AG09319 (cell line): Measurements from ENCODE around the gene EPB41L2.

ENCODE experiments used
- DNase-seq: peaks from one replicate; pipeline ENCODE4 v3.0.0-alpha.2; 2010; ENCODE audit warnings: low read depth; ENCODE audit errors: extremely low read depth
- TF ChIP-seq, protein P1 (sequence below): IDR thresholded peaks from 2 replicates; pipeline ENCODE4 v1.5.1; 2011; ENCODE audit warnings: low read depth, mild to moderate bottlenecking, inconsistent platforms, low read length, moderate library complexity

Gene EPB41L2

DNA sequence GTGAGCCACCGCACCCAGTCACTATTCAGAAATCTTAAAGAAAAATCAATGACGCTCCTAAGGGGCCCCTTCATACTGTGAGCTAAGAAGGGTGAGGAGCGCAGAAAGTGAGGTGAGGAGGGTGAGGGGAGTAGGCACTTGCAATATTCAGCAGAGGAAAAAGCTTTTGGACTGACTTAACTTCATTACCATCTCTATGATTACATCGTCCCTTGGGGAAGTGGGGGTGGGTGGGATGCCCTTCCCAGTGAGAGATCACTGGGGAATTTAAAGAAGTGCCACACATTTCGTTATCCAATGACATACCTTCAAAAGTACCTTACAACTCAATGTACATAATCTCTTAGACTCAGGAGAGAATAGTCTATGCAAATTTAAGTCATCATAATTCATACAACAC is 189.3 kb downstream of the EPB41L2 start:
- no peak for DNase-seq
- TF ChIP-seq, protein P1, sequence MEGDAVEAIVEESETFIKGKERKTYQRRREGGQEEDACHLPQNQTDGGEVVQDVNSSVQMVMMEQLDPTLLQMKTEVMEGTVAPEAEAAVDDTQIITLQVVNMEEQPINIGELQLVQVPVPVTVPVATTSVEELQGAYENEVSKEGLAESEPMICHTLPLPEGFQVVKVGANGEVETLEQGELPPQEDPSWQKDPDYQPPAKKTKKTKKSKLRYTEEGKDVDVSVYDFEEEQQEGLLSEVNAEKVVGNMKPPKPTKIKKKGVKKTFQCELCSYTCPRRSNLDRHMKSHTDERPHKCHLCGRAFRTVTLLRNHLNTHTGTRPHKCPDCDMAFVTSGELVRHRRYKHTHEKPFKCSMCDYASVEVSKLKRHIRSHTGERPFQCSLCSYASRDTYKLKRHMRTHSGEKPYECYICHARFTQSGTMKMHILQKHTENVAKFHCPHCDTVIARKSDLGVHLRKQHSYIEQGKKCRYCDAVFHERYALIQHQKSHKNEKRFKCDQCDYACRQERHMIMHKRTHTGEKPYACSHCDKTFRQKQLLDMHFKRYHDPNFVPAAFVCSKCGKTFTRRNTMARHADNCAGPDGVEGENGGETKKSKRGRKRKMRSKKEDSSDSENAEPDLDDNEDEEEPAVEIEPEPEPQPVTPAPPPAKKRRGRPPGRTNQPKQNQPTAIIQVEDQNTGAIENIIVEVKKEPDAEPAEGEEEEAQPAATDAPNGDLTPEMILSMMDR, result no peak

DNA sequence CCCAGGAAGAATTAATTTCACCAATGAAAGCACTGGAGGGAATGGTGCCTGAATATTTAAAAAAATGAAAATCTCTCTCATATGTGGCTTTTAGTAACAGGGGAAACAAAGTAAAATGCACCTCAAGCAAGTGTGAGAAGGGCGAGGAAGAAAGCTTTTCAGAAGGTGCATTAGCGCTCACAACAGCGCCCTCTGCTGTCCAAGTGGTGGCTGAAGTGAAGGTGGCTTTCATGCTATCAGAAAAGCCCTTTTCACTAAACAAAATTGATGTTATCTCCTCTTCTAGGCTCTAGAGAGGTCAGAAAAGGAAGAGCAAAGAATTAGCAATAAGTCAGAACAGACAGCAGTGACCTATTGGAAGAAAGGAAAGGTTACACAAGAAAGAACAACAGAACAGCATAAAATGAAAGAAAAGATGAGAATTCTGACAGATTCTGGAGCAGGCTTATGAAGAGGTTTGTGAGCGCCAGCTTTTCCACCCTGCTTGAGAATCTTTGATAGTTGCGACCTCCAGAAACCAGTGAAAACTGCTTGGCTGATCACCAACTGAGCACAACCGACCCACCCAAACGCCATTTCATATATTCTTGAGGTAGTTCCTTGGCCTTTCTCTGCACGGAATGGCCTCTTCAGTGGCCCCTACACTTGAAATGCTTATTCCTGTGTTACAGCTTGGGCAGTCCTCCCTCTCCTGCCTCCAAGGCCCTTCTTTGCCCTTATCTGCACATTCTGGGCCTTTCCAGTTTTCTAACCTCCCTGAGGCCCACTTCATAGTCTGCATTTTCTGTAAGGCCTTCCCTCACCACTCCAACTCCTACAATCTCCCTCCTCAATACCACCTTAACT is 190.6 kb downstream of the EPB41L2 start:
- peak; percentile 16 for DNase-seq
- TF ChIP-seq, protein P1, result peak; percentile 91

DNA sequence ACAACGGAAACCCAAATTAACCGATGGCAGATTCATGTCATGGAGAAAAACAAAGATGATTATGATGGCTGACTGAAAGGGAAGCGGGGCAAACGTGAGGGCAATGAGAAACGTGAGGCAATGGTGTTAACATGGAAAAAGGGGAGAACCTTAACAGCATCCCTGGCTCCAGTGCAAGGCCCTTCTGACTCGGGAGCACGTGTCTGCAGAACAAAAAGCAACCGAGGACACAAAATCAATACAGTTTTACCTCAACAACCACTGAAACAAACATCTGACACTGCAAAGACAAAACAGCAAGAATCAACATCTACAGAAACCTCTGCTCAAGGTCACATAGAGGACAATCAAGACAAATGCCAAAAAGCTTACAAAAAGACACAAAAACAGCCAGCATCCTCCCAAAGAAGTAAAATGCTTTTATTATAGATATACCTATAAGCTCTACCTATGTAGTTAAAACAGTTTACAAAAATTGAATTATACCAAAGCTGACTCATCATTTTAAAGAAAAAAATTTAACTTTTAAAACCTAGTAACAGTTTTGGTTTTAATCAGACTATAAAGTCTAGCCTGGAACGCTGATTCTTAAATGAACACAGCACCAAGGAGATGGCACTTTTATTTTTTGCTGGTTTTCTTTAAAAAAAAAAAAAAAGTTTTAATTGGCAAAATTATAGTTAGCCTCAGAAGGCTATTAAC is 192.7 kb downstream of the EPB41L2 start:
- no peak for DNase-seq
- TF ChIP-seq, protein P1, result no peak

DNA sequence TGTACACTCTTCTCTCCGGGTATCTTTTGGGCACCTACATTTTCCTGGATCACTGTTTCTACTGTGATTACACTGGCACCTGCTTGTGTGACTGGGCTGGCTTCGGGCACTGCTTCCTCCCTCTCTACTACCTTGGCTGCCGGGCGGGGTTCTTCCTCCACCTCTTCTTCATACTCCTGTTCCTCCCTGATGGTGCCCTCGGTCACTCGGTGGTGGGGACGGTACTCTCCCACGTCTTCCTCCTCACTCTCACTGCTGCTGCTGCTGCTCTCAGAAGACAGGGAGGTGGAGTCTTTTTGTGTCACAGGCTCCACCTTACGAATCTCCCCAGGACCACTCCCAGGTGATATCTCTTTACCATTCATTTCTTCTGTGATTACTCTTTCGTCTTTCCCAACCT is 193.4 kb downstream of the EPB41L2 start:
- no peak for DNase-seq
- TF ChIP-seq, protein P1, result no peak

DNA sequence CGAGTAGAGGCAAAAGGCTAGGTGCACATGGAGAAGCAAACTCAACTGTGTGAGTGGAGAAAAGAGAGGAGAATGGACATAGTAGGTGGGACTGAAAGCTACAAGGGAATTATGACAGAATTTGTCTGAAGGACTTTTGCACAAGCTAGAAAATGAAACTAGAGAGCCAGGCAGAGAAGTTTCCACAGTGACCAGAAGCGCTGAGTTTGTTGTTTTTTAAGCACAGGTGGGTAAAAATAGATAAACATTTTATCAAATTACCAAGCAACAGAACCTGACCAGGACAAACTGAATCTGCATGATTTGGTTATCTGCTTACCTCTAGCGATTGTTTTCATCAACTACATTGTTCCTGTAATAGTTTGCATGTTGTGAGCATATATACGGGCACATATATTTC is 197.3 kb downstream of the EPB41L2 start:
- no peak for DNase-seq
- TF ChIP-seq, protein P1, result no peak

DNA sequence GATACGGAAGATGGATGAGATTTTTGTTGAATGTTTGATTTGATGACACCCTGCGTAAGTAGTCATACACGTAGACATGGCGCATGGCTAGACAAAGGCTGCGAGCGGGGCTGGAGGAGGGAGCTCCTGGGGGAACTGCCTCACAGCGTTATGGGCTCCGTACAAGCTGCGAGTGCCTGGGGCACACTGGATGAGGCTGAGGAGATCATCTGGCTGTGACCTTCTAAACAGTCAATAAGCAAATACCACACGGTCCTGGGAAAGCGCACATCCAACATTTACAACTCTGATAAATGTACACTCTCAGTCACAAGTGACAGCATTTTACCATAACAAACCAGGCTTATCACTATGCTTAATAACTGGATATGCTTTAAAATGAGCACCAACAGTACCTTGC is 198.7 kb downstream of the EPB41L2 start:
- TF ChIP-seq, protein P1, result no peak
- no peak for DNase-seq
